CD4-positive, alpha-beta T cell treated with Interleukin-17A for 1 hour (primary cell): ENCODE results near the gene DAPL1.

ENCODE experiments used
- DNase-seq: peaks from one replicate; pipeline ENCODE4 v3.0.0-alpha.2; 2020

The DAPL1 gene

DNA sequence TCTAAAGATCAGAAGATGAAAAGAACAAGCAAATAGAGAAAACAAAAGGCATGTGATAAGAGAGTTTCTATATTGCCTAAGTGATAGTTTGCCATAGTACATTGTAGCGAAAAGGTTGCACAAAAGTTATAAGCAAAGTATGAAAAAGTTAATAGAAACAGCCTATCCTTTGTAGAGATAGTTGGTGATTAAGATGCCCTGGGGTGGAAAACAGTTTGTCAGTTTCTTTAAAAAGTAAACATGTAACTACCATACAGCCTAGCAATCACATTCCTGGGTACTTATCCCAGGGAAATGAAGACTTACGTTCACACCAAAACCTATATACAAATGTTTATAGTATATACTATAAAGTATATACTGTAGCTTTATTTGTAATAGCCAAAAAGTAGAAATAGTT lies 16.9 kb upstream of the DAPL1 start:
- no peak for DNase-seq

DNA sequence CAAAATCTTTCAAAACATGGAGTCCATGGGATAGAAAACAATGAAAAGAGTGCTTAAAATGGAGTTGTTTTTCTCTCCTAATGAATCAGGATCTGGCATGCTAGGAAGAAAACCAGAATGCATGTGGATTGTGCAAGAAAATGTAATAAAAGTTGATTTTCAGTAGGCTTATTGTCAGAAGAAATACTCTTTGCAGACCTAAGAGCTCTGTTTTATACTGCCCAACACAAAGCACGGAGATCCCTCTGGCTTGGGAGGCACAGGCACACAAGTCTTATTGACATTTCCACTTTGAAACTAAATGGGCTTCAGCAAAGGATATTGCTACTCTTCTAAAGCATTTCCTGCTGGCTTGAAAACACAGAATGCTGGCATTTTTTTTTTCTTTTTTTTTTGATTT lies 15.5 kb upstream of the DAPL1 start:
- DNase-seq = no peak

DNA sequence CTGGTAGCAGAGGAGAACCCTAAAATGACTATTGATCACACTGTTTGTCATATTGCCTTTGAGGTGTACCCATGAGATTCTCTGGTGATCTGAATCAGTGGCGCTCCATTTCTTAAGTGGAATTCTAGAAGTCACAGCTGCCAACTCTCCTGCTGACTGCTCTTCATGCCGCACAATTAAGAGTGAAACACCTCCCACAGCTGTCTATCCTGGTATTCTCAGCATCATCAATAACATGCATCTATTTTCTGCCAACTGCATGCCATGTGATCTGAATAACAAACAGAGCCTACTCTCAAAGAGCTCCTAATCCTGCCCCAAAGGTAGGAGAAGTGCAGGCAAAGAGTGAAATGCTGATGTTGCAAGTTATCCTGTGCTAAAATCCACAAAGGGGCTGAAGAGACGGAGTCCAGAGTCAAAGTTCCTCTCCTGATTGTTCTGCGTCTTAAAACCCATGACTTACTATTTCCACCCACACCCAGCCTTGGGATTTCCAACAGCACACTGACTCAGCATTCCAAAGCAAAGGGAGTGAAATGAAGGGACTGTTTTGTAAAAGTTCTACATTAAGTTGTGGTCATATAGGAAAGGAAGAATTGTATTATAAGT lies 13.7 kb upstream of the DAPL1 start:
- no peak for DNase-seq

DNA sequence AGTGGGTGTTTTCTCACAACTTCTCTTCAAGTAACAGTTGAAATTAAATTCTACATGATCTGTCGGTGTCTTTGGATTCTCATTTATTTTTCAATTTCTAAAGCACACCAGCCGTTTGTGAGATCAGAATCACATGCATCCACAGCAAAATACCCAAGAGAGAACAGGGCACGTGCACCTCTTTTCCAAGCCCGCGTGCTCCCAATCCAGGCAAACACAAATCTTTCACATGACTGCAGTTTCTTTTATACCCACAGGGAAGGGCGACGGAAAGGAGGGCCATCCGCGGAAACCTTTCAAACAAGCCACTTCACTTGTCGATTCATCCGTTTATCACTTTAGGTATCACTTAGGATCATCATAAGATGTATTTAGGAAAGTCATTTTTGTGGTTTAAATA lies 13.0 kb upstream of the DAPL1 start:
- no peak for DNase-seq

DNA sequence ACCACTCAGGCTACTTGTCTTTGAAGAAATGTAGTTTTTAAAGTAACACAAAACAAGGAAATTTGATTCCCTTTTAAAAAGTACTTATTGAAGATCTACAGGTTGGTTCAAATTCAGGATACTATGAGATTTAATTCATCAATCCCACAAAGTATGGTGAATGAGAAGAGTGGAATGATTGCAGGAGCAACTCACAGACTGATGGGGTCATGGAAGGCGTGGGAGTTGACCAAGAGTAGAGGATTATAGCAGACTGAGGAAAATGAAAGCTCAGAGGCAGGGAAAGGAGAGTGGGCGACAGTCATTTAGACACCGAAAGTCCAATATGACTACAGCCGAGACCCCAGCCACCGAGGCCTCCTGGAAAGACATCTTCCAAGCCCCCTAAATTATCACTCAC lies 12.5 kb upstream of the DAPL1 start:
- no peak for DNase-seq

DNA sequence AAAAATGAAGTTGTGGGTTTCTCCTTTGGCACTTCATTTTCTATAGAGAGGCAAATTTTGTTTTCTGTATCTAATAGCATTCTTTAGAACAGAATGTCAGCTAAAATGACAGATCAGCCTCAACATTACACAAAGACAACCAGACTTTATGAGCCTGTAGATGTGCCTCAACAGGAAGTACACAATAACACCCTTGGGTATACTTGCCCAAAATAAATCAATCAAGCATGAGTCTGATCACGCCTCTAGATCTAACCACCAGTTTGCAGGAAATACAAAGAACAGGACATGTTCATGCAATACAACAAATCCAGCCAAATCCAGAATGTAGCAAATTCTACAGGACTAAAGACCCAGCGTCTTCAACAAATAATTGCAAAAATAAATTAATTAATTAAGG lies 11.2 kb upstream of the DAPL1 start:
- DNase-seq = no peak

DNA sequence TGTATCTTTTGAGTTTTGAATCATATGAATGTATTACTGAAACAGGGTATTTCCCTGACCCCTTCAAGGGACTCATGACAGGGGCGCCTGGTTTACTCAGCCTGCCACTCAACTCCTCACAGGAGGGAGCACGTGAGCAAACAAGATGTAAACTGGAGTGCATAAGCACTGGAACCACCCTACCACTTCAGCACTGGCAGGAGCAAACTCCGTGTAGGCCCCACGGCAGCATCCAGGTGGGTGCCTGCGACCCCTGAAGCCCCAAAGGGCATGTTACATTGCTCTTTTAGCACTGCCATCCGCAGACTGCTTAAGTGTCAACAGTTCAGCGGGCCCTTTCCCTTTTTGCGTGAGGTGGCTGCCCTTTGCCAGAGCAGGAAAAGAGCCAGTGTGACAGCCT lies 8.2 kb upstream of the DAPL1 start:
- no peak for DNase-seq

DNA sequence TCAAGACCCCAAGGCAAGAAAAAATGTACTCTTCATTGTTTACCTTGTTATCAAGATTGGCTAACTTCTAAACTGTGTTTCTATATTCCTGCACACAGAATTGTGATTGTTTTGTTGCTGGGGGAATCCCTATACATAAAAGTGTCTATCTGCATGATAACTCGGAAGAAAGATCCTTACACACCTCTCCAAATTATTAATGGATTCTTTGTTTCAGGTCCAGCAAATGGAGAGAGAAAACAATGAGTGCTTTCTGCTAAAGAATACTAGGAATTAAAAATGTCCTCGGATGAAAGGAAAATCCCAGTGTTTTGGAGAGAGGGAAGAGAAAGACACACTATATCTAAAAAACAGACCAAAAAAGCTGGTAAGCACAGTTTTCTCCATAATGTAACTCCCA lies 6.2 kb upstream of the DAPL1 start:
- DNase-seq = no peak

DNA sequence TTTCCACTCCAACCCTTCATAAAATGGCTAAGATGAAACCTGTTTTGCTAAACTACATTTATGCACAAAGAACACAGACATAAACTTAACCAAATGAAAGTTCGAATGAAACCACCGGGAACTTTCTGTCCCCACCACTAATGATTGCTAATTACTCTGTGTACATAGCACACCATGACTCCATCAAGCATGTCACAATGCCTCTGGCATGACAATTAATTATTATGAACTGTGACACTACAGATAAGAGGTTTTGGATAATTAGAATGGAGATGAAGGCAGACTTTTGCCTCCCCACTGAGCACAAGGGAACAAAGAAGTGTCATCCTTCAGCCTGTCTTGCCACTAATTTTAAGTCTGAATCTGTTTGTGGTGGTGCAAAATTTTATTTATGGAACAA lies 1.5 kb downstream of the DAPL1 start:
- DNase-seq = no peak

DNA sequence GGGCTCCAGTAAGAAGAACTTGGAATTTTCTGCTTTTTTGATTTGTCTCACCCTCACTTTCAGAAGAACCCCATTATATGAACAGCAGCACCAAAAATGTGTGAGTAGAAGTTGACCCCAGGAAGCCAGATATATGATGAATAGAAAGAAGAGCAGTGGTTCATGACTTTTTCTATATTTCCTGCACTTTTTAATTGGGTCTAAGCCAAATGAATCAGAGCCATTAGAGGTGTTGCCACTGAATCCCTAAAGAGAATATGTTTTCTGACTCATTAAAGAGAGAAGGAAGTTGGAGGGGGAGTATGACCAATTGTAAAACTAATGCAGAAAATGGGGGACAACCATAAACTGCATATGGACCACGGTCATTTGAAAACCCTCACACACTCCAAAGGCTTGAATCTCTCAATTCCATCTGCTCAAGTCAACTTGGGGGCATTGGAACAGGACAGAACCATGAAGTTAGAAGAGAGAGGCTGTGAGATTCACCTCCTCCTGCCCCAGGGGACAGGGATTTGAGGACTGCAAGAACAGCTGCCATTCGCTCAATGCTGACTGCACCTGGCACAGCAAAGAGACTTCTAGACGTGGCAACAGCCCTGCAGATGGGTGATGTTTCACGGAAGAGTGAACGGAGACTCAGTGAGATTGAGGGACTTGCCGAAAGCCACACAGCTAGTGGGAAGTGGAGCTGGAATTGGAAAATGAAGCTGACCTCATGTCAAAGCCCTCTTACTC lies 3.0 kb downstream of the DAPL1 start:
- no peak for DNase-seq

DNA sequence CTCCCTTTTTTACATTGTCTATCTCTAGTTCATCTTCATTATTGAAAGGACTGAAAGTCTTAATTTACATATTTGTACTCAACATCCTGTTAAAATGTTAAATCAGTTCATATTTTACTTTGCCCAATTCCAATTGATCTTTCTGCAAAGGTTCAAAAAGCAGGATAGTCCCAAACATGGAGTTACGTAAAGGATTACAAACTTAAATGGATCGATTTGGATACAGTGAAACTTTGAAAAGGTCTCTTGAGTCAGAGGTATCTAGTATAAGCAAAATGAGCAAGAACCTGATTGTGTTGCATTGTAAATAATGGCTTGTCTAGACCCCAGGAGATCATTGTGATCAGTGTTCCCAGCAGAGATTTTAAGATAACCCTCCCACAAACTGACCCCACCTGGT lies 4.1 kb downstream of the DAPL1 start:
- no peak for DNase-seq

DNA sequence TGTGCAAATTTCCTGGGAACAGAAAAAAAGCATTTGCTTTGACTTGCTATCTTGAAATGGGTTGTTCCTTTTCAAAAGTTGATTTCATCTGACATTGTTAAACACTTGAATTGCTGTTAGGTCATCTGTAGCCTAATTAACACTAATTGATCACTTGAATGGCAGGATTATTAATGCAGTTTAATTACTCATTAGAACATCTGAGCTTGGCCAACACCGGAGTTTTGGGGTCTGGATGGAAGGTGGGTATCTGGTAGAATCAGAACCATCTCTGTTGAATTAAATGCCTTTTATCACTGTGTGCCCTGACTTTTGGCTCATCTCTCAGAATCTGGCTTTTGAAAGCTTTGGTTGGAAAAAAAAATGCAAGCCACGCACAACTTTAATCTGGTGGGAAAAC lies 8.4 kb downstream of the DAPL1 start:
- no peak for DNase-seq

DNA sequence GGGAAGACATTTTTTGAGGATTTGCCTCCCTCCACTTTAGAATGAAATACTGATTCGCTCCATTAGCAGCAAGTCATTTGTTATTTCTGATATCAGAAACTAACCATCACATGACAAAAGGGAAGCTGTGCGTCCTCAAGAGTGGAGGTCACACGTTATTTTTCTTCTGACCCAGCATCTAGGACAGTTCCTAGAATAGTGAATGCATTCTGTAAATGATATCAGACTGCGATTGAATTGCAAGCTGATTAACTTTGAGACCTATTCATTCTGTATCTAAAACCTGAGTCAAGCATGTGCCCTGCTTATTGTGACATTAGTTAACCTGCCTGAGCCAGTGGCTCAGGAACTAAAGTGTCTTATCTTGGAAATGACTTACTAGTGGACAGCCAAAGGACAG lies 10.1 kb downstream of the DAPL1 start:
- no peak for DNase-seq

DNA sequence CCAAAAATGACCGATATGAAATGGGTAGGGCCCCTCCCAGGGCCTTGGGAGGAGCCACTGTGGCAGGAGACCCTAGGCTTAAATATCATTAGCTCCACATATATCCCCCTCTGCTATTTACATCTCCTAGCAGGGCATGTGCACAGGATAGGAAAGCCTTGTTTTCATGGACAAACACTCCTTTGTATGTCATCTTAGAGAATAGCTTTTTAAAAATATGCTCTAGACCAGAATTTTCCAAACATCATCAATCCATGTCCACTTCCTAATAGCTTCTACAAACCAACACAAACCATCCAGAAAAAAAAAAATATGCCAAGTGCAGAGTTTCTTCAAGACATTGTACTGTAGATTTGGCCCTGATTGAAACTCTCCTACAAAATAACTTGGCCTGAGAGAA lies 10.8 kb downstream of the DAPL1 start:
- DNase-seq = no peak

DNA sequence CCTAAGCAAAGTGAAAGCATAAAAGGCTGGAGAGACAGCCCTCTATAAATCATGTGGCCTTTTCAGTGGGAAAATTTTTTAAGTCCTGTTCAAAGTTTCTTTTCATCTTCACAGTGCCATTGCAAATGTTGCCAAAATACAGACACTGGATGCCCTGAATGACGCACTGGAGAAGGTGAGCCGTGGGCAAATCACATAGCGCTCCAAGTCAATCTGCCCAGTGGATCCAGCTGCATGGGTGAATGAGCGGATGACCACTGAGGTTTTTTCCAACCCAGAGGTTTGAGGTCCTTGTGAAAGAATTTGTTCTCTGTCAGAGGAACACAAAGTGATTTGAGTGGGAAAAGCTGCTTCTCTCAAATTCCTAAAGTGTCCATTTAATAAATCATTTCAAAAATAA lies 11.8 kb downstream of the DAPL1 start:
- DNase-seq = no peak

DNA sequence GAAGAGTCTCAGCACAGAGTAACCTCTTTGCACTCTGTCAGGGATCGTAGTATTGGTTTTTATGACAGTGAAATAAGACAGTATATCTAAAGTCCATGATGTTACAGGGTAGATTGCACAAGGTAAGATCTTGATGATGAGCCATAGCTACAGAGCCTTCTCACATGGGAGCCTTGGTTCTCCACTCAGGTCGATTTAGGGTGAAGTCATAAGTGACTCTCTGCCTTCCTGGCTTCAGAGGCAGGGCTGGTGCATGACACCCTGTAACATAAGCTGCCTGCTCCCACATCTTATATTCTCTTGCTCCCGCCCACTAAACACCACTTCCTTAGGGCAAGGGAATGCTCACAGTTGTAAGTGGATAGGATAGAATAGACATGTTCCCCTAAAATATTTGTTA lies 13.3 kb downstream of the DAPL1 start:
- no peak for DNase-seq

DNA sequence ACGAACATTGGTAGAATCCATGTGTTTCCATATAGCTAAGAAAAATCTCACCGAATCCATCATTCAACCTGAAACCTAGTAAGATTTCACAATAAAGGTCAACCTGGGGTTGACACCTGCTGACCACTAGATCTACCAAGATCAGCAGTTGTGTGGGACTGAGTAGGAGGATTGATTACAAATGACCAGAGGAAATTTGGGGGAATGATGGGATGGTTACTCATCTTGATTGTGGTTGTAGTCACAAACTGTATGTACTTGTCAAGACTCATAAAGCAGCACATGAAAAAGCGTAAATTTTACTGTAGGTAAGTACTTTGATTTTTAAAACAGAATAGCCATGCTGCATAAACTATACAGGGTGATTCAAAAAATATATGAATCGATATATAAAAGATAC lies 14.7 kb downstream of the DAPL1 start:
- no peak for DNase-seq

DNA sequence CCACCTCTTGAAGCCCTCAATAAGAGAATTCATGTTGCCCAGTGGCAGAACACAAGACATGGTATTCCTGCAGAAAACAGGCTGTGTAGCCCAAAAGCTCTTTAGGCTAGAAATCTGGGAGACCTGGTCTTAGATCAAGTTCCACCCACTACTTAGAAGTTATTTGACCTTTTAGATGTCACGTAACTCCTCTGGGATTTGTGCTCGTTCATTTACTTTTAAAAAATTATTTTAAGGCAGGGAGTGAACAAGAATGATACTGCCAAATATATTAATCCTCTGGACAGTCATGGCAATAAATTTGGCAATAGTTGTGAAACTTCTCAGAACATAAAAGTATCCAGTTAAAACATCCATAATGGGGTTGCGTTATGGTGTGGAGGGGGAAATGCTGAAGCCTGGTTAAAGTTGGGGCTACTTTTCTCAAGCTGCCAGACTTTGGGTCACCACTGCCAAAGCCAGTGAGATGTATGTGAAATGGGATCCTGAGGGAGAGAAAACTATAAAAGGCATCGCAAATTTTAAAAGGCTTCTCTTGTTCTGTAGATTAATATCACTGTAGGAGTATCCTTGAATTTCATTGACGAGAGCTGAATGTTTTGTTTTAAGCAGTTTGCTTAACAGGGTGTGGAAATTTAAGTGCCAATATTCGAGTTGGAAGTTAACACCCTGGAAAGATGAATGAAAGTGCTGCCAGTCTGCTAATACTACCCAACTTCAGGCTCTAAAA lies 15.8 kb downstream of the DAPL1 start:
- DNase-seq = no peak

DNA sequence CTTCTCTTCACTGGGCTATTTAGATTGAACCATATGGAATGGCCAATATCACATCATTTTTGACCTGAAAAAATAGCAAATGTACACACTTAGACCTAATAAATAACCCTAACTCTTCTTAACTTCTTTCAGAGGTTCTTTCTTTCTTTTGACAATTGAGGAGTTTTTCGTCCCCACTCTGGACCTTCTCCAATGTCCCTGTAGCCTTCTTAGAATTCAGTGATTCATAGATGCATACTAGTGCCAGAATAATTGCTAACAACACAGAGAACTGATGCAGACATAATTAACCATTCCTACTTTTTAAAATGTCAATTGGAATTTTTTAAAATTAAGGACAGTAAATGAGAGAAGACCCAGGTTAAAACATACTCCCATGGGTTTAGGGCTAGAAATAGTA lies 20.0 kb downstream of the DAPL1 start:
- no peak for DNase-seq

DNA sequence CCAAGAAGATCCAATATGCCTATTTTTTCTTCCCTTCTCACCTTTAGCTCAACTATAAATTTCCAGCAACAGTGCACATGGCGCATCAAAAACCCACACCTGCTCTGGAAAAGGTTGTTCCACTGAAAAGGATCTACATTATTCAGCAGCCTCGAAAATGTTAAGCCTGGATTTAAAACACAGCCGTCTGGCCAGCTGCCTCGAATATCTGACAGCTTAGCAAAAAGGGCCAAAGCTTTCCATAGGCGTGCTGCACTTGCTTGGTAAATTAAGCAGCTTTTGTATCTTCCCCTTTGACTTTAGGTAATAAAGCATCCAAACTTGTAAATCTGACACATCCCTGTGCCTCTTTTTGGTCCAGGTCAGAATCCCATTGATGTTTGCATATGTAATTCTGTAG lies 20.5 kb downstream of the DAPL1 start:
- no peak for DNase-seq

DNA sequence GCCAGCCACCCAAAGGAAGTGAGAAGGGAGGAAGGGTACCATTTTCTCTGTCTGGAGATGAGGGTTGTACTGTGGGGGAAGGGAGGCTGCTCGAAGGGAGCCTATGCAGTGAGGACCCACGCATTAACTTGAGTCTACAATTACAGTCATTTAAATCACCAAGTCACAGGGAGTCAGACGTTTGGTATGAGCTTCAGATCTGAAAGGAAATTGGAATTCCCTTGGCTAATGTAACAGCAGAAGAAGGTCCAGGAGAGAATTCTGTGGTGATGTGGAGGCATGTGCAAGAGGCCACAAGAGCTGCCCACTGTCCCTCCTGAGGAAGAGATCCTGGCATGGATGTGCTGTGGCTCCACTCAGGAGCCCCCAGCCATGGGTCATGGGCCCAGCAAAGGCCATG lies 22.5 kb downstream of the DAPL1 start:
- no peak for DNase-seq

DNA sequence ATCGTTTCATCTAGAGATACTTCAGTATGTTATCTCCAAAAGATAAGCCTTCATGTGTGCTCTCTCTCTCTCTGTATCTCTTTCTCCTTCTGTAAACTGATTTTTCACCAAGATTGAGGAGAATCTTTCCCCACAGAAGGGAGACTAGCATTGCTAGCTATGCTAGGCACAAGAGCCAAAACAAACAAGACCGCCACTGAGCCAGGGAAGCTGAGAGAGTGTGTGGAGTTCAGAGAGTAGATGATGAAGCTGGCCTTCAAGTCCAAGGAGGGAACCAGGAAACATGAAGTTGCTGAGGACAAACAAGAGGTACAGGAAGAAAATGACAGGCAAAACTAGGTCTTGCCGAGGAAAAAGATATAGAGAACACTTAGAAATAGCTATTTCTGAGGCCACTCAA lies 23.4 kb downstream of the DAPL1 start:
- no peak for DNase-seq

DNA sequence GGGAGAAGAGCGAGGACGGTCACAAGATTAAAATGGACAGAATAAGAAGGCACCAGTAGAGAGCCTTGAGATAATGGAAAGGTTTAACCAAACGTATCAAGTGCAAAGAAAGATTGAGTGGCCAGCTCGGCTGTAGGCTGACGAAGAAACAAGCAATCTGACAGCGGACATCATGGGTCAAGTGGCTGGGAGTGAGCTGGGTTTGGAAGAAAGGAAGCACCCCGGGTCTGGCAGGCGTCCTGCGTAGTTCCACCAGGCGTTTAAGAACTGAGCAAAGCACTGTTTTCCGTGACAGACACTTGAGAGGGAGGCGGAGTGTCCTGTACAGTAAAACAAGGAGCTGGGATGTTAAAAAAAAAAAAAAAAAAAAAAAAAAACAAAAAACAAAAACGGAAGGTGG lies 27.1 kb downstream of the DAPL1 start:
- DNase-seq = no peak

DNA sequence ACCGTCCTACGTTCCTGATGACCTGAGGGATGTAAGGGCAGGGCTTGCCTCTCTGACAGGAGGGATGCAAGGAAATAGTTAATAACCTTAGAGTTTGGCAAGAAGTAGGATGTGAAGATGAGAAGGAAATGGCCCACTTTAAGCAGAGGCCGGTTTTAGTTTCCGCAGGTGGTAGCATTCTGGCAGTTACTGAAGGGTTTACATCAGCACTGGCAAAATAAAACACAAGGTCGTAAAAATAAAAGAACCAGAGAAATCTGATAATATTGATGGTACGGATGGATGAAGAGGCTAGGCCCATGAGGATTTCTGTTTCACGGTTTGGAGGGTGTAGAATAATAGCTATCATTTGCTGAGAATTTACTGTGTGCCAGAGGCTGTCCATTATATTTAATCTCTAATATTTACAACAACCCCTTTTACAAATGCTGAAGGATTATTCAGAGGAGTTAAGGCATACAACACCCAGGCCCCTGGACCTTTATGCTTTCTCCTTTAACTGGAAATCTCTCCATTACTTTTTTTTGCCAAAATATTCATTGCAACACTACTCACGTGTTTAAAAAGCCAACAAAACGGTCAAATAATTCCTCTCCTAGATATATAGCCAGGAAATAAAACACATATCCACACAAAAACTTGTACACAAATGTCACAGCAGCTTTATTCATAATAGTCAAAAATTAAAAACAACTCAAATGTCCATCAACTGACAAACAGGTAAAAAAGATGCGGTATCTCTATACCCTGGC lies 28.5 kb downstream of the DAPL1 start:
- no peak for DNase-seq
